ENCODE data around the gene MCM3AP.
A peak's percentile ranks its signal among the peaks of the same experiment; 100 is the strongest.
"Not testable (repeated sequence)": the region's sequence is repeated elsewhere in the genome, so short reads cannot be mapped to it uniquely, and the experiment has no call there.

The MCM3AP gene

DNA sequence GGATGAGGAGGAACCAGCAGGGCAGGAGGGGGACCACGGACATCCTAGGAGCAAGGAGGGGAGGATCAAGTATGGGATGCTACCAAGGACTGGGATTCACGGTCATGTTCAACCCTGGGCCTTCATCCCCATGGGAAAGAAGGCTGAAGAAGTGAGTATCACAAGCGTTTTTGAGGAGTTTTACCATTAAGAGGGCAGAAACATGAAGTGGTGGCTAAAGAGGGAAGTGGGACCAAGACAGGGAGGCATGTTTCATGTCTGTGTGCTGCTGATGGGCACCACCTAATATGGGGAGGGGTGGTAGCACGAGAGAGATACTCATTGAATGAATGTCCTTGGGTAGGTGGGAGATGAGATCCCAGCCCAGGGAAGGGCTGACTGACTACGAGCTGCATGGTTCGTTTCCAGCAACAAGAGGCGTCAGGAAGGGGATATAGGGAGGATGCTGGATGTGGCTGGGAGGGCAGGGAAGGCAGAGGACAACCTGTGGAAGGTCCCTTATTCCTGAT, 45.5 kb downstream of the MCM3AP start:
- no peak for DNase-seq

DNA sequence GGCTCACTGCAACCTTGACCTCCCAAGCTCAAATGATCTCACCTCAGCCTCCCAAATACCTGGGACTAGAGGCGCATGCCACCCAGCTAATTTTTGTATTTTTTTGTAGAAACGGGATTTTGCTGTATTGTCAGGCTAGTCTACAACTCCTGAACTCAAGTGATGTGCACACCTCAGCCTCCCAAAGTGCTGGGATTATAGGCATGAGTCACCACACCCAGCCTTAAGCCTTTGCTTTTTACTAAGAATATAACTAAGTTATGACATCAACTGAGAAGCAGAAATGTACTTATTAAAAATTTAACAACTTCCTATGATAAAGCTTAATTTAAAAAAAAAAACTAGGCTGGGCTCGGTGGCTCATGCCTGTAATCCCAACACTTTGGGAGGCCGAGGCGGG, 47.9 kb downstream of the MCM3AP start:
- no peak for DNase-seq

DNA sequence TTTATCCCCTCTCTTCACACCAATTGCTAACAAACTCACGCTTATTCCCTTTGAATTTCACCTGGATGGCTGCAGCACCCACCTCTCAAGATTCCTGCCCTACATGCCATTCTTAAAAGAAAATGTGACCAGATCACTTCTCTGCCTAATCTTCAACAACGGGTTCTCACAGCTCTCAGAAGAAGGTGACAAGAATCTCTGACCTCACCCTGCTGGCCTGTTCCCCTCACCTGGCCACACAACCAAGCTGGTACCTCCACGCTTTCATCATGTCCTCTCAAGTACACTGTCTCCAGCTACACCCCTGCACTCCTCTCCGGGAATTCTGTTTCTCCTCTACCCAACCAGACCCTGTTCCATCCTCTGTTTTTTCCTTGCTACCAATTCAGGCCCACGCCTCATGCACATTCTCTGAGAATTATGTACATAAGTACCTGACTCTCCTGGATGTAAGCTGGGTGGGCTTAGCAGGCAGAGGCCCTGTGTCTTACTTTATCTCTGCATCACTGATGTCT, 50.9 kb downstream of the MCM3AP start:
- no peak for DNase-seq

DNA sequence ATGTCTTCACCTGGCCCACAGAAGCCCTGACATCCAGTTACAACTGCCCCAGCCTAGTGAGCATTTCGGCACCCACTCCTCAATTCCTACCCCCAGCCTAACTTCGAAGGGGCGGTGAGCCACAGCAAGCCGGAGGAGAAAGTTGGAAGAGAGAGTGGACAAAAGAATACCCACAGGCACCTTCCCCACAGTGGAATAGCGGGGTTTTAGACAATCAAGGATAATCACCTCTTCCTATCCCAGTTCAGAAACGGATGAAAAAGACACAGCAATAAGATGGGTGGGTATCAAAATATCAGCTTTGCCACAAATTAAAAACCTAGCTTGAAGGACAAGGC, 55.5 kb downstream of the MCM3AP start:
- DNase-seq, result no peak

DNA sequence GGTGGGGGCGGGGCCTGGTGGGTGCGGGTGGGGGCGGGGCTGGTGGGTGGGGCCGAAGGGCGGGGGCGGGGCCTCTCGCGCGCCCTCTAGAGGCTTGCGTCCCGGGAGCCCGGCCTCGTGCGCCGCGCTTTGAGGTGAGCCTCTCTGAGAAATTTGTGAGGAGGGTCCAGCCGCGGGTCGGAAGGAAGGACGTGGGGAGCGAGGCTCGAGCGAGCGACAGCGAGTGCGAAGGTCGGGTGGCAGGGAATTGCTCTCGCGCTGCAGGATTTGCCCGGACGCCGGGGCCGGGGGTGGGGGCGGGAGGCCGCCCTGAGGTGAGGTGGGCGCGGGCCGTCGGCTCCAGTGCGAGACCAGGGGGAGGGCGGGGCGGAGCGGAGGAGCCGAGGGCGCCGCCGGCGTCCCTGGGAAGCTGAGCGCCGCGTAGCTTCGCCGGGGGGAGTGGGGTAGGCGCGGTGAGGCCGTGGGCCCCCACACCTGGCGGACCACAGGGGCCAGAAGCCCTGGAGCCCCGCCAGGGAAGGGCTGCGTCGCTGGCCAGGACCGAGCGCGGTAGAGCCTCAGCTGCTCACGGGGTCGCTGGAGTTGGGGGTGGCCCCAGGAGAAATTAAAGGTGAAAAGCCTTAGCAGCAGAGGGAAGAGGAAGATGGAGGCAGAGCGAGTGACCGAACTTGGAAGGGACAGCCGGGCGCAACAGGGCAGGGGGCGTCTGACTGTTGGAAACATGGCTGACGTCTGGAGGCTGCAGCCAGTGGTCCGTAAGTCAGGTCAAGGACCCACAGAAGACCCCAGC, 56.1 kb downstream of the MCM3AP start:
- no peak for DNase-seq

DNA sequence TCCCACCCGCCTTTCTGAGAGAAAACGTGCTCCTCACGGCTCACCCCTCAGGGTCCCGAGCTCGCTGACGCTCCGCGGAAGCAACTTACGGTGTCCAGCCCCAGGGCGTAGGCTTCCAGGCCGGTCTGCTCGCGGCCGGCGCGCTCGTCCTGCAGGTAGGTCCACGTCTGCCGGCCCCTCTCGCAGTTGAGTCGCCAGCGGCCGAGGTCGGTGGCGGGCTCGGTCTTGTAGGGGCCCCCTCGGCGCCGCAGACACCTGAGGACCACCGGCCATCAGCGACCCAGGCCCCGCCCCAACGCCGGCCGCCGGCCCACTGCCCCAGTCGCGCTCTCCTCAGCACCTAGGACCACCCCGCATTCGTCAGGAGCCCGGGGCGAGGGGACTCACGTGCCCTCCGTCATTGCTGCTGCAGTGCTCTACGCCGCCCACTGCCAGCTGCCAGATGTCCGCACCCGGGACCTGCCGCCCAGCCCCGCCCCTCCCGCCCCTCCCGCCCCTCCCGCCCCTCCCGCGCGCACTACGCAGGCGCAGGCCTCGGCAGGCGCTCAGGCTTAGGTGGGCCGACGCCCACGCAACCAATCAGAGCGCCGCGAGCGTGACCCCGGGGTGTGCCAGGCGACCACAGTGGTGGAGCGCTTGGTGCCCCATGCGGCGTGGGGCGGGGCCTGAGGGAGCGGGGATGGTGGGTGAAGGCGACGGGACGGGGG, 56.9 kb downstream of the MCM3AP start, which contains the start of gene LSS:
Gene LSS, minus strand, starts transcription at position 430 of the 707 bp plus-strand sequence. Its CDS starts 29 bp downstream, at position 401.
- DNase-seq, result peak; percentile 97

DNA sequence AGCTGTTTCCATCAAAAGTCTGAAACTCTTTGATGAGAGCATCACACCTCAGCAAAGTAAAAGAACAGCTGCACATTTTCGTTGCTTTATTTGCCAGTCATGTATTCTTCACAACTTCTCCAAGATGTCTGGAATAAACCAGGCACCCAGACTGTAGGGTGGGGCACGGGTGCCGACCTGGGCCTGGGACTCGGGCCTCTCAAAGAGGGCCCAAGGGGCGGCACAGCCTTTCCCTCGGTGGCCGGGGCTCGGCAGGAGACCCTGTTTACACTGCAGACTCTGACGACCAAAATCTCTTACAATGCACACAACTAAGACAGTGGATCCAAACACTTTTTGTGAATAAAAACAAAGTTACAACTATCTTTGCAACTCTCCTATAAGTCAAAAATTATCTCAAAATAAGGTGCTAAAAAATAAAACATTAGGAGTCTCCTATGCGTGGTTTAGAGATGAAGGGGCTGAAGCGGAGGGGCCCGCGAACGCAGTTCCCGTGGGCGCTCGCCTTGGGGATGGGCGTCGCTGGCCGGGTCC, 57.5 kb downstream of the MCM3AP start:
- no peak for DNase-seq

DNA sequence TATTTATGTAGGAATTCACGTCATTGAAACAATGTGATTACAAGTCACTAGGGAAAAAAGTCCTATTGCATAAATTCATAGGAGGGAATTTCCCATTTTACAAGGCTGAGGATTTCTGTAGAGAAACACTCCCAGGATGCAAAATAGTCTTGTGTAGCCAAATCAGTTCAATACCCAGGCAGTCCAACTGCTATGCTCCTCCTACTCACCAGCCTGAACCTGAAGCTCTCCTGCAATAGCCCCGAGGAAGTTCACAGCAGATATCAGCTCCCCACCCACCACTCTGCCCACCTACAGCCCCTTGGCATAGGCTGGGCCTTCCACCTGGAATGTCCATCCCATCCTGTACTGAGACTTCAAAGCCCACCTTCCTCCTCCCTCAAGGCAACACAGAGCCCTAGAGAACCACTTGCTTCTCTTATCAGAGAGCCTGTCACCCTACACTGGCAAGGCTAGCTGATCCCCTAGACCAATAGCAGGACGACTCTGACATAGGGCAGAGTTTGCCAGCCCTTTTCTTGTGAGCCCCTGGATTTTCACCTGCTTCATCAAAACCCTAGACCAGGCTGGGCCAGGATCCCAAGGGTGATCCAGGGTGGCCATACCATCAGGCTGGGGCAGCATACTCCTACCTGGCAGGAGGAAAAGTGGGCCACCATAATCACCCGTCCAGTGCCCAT, 58.4 kb downstream of the MCM3AP start:
- no peak for DNase-seq

DNA sequence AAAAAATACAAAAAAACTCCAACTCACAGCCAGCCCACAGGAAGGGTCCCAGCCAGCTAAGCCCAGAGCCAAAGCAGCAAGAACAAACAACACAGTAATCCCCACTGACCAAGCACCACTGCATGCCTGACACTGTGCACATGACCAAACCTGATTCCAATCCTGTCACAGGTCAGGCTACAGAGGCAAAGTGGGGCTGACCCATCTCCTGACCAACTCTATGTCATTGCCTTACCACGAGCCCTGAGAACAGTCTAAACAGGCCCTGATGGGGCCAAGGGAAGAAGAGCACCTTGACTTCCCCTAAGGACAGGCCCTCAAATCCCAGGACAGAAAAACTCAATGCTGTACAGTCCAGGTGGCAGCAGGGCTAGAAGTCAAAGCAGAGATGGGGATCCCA, 59.3 kb downstream of the MCM3AP start:
- DNase-seq, result no peak

DNA sequence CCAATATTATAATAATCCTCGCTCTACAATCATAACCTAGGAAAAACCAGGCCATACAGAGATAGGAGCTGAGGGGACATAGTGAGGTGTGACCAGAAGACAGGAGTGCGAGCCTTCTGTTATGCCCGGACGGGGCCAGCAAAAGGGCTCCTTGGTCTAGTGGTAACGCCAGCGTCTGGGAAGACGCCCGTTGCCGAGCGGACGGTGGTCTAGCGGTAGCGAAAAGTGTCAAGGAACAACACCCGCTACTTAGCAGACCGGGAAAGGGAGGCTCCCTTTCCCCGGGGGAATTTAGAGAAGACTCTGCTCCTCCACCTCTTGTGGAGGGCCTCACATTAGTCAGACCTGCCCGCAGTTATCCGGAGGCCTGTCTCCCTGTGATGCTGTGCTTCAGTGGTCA, 61.8 kb downstream of the MCM3AP start:
- DNase-seq, result not testable (repeated sequence)

DNA sequence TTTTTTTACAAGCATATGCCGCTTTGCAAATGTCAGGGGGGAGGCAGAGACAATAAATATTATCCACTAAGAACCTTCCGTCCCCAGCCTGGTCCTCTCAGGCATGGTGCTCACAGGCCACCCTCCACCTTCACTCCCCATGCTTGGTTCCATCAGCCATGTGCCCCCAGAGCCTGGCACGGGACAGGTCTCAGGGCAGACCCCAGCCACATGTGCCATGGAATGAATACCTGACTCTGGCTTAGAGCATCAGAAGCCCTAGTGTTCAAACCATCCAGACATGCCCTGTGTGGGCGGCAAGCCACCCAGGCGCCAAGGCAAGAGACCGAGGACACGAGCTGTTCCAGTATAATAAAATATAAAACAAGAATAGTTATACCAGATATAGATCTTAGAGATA, 62.2 kb downstream of the MCM3AP start:
- DNase-seq, result no peak

DNA sequence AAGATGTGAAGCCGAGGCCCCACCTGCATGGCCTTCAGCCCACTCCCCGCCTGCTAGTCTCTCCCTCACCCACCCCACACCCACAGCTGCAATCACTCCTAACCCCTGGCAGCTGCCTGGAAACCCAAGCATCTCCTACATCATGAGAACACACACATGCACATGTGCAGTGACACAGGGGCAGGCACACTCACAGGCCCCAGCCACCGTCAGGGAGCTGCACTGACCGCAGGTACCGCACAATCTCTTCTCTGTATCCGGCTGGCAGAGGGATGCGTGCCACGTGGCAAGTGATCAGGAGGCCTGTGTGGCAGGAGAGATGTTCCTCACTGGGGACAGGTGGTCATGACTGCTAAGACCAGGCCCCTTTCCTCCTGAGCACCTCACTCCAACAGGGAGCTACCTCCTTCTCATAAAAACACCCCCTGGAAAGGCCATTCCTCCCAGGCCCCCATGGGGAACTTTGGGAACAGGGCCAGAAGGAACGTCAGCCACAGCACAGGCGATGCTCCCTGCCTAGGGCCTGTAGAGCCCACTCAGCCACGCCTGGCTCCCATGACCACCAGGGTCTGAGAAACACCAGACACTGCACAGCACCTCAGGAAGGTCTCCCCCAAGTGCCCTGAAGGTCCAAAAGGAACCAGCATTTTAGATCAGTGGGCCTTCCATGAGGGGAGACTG, 62.8 kb downstream of the MCM3AP start:
- DNase-seq, result no peak

DNA sequence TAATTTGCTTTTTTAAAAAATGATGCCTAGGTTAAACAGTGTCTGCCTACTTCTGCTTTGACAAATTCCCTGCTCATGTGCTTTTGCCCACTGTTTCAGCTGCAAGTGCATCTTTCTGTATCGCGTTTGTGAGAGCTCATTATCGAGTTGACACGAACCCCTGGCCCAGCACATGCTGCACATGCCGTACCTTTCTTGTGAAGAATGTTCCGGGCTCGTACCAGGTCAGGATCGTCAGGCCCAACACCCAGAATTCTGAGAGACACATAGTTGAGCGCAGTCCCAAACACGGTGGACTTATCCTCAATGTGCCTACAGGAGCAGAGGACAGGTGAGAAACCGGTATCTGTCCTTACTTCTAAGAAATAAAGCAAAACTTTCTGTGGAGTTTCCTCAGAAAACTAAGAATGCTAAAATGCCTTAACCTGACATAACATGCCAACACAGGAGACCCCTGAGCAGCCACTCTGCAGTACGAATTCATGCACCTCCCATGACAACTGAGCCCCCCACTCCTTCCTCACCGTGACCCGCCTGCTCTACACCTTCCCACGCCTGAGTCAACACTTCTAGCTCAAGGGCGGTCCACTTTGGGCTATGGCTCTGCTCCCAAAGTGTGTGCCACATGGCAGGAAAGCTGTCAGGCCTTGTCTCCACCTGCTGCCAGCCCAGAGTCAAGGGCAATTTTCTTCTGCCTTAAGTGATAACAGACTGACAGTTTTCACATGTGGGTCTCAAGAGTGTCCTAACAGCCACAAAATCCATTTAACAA, 63.6 kb downstream of the MCM3AP start:
- no peak for DNase-seq

DNA sequence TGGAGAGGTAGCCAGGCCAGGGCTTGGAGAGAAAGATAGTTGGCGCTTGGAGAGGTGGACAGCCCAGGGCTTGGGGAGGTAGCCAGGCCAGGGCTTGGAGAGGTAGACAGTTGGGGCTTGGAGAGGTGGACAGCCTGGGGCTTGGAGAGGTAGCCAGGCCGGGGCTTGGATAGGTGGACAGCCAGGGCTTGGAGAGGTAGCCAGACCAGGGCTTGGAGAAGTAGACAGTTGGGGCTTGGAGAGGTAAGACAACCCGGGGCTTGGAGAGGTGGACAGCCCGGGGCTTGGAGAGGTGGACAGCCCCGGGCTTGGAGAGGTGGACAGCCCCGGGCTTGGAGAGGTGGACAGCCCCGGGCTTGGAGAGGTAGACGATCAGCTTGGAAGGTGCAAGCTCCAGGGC, 64.6 kb downstream of the MCM3AP start:
- no peak for DNase-seq

DNA sequence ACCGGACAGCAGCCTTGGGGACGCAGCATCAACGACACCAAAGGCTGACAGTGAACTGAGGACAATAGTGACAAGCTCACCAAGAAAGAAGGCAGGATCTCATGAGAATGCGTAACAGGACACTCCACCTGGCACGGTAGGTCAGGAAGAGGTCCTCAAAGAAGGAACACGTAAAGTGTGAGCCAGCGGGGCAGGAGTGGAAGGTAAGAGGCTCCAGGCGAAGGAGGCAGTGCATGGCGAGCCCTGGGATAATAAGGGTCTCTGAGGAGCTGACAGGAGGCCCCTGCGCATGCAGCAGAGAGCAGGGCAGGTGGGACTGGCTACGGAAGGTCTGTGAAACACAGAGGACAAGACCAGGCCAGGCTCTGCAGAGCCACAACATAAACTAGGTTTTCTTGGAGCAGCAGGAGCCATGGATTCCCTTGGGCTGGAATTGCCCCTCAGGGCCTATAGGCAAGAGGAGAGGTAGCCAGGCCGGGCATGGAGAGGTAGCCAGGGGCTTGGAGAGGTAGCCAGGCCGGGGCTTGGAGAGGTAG, 65.1 kb downstream of the MCM3AP start:
- DNase-seq, result no peak

DNA sequence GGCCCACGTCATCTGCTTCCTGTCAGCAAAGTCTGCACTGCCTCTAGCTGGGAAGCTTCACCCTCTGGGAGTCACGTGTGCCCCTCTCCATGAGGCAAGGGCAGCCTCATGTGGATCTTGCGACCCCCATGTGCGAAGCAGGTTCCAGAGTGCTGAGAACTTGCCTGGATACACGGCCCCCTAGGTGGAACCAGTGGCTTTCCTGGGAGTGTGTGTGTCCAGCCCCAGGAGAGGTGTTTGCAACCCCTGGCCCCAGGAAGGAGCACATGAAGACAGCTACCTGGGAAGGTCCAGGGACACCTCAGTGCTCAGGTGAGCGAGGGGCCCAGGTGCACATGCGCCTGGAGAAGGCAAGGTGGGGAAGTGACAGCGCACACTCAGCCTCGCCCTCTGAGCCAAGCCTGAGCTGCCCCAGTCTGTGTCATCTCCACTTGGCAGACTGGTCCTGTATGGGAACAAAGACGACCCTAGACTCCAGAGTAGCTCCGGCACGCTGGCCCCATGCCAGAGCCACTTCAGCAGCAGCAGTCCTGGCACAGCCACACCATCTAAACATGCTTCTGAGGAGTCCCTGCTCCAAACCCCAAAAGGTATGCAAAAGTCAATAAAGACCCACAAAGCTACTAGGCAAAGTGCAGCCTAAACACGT, 65.7 kb downstream of the MCM3AP start:
- no peak for DNase-seq

DNA sequence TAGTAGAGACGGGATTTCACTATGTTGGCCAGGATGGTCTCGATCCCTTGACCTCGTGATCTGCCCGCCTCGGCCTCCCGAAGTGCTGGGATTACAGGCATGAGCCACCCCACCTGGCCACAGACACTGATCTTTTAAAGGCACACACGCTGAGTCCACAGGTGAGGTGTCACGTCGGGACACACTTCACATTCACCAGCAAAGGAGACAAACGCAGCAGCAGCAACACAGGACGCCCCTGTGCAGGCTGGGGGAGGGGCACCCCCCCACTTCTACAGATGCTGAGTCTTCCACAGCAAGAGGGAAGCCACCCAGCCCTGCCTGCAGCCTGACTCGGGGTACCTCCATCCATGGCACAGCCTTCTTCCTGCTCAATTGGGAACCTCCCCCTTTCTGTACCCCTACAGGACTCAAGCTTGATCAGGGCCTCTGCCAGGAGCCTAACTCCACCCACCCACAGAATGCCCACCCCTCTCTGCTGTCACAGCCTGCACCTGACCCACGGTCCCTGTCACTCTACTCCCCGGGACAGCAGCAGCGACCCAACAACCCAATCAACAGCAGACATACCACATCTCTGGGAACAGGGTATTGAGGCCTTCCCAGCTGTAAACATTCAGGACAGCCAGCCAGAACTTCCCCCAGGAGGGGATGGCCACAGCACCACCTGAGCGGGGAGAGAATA, 66.4 kb downstream of the MCM3AP start:
- no peak for DNase-seq

DNA sequence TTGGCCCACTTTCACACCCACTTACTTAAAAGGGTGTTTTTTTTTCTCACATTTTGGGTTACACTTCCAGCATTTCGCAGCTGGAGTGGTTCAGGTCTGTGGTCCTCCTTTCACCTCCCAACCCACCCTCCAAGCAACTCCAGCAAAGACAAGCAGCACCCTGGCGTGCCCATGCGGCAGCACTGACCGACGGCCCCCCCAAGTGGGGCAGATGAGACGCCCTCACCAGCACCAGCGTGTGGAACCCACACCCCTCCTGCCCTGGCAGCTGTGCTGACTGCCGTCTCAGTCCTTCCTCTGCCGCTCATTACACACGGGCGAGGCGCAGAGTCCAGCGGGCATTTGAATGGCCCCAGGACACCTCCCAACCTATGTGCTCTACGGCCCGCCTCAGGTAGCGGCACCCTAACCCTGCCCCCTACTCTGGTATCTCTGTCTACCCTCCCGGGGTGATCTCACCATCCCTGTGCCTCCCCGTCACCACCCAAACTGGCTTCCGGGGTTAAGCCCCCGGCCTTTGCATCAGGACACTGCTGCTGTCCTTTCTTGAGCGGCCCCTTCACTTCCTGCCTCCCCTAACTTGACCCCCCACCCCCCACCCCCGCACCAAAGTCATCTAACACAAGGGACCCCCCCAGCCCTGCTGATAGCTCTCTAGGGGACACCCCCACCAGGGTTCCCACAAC, 67.8 kb downstream of the MCM3AP start:
- DNase-seq, result no peak

DNA sequence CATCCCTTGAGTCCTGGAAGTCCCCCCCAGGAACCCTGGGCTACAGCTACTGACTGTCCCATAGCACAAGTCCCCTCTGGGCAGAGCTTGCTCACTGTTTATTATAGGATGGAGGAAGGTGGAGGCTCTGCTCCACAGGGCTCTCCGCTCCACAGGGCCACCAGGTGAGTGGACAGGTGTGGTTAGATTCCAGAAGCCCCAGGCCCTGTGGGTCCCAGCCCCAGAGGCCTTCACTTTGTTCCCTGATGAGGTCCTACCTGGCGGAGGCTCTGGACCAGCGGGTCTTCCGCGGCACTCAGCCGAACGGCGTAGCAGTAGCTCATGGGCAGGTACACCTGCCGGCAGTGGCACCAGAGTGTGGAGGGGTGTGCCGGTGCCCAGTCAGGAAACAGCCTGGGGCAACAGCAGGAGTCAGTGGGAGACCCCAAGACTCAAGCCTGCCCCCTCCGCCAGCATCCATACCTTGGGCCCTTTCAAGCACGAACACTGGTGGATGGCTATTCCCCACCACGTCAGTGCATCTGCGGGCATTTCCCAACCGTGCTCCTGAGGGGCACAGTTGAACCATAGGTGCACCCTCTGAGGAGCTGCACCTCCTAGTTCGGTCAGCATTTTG, 69.2 kb downstream of the MCM3AP start:
- no peak for DNase-seq

Measured in right hindlimb (tissue), 1 donor.